ENCODE data around the gene TRAFD1. TPM values are rescaled to one million over a fixed set of nuclear protein-coding genes. Genes with fewer than 3 reads are reported as not detected.

Gene TRAFD1
- polyA plus RNA-seq, 1 donor = 23.0 TPM

DNA sequence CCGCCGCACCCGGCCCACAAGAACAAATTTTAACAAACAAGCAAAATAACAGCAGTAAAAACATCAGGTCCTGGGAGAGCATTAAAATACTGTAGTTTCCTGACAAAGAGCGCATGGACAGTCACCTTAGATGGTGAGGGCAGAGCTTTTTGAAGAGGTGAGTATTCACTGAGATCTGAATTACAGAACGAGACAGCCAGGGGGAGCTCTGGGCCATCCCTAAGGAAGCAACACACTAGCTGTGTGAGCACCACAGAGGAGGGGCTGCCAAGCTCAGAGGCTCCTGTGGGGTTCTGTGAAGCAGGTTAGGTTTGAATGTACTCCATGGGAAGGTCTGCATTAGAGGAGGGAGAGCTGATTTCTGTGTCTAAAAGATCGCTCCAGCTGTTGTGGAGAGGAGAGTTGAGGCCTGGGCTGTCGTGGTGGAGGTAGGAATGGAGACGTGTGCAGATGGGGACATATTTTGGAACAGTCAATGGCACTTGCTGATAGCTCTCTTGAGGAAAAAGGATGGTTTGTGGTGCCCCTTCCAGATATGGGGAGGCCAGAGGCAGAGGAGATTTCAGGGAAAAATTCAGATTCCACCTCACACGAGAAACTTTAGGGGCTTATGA, 72.9 kb downstream of the TRAFD1 start:
- no peak for DNase-seq (ENCODE audit: low read depth)

- DNase-seq (ENCODE audit: low read depth) = no peak
Measured at GRCh38 chr12:112199136-112199535, 73.8 kb downstream of the TRAFD1 start.

Other genes with a start within 250 kb of the TRAFD1 start
- 10.5 TPM for gene TMEM116, start 112.4 kb upstream of the TRAFD1 start, polyA plus RNA-seq (ENCODE audit: insufficient read length)
- gene ERP29, start 112.1 kb upstream of the TRAFD1 start, polyA plus RNA-seq (ENCODE audit: insufficient read length) = 66.4 TPM
- gene NAA25, start 16.8 kb upstream of the TRAFD1 start, polyA plus RNA-seq (ENCODE audit: insufficient read length) = 24.7 TPM